Mesendoderm (in vitro differentiated cells): Measurements from ENCODE around the gene EPHA1.

Experiments
- DNase-seq: peaks from one replicate; pipeline ENCODE4 v3.0.0; 2013
- H2AK5ac ChIP-seq: 2 replicates; pipeline ENCODE4 v1.6.1; 2013; ENCODE audit warnings: low read length, inconsistent platforms
- H2BK120ac ChIP-seq: 2 replicates; pipeline ENCODE4 v1.6.1; 2013; ENCODE audit warnings: low read depth, mild to moderate bottlenecking, low read length, moderate library complexity, mixed read lengths
- H2BK15ac ChIP-seq: replicated peaks from 2 replicates; pipeline ENCODE4 v1.6.1; 2013; ENCODE audit warnings: low read depth, mild to moderate bottlenecking, moderate library complexity
- H2BK5ac ChIP-seq: 2 replicates; pipeline ENCODE4 v1.6.1; 2013; ENCODE audit warnings: low read length, inconsistent platforms
- H3K18ac ChIP-seq: 2 replicates; pipeline ENCODE4 v1.6.1; 2013; ENCODE audit warnings: mild to moderate bottlenecking, low read length, mixed read lengths
- H3K23ac ChIP-seq: one replicate; pipeline ENCODE4 v1.6.1; 2013; ENCODE audit warnings: low read length
- H3K27ac ChIP-seq: 2 replicates; pipeline ENCODE4 v1.5.1; 2013; ENCODE audit warnings: low read depth, mild to moderate bottlenecking, inconsistent platforms, low read length, moderate library complexity
- H3K27me3 ChIP-seq: 2 replicates; pipeline ENCODE4 v1.6.1; 2013; ENCODE audit warnings: low read length, control low read depth, mild to moderate bottlenecking, inconsistent platforms; ENCODE audit not compliant: insufficient read depth, poor library complexity
- H3K36me3 ChIP-seq: 2 replicates; pipeline ENCODE4 v1.6.1; 2013; ENCODE audit warnings: low read length, inconsistent platforms; ENCODE audit not compliant: control insufficient read depth, insufficient read depth
- H3K4ac ChIP-seq: one replicate; pipeline ENCODE4 v1.6.1; 2013; ENCODE audit warnings: low read depth, mild to moderate bottlenecking, low read length, moderate library complexity
- H3K4me1 ChIP-seq: 2 replicates; pipeline ENCODE4 v1.6.1; 2013; ENCODE audit warnings: low read depth, low read length, inconsistent platforms; ENCODE audit not compliant: control insufficient read depth
- H3K4me2 ChIP-seq: 2 replicates; pipeline ENCODE4 v1.6.1; 2013; ENCODE audit warnings: low read length
- H3K4me3 ChIP-seq: 2 replicates; pipeline ENCODE4 v1.5.1; 2013; ENCODE audit warnings: mild to moderate bottlenecking, low read length
- H3K56ac ChIP-seq: one replicate; pipeline ENCODE4 v1.6.1; 2013; ENCODE audit warnings: low read length
- H3K79me1 ChIP-seq: 2 replicates; pipeline ENCODE4 v1.6.1; 2013; ENCODE audit warnings: low read length, inconsistent platforms
- H3K79me2 ChIP-seq: 2 replicates; pipeline ENCODE4 v1.6.1; 2013; ENCODE audit warnings: mild to moderate bottlenecking, low read length; ENCODE audit not compliant: control insufficient read depth, insufficient read depth
- H3K9ac ChIP-seq: 2 replicates; pipeline ENCODE4 v1.6.1; 2013; ENCODE audit warnings: low read length, inconsistent platforms
- H4K5ac ChIP-seq: one replicate; pipeline ENCODE4 v1.6.1; 2013; ENCODE audit warnings: low read length
- H4K8ac ChIP-seq: one replicate; pipeline ENCODE4 v1.6.1; 2013; ENCODE audit warnings: low read depth, mild to moderate bottlenecking, control low read depth, low read length, moderate library complexity
- WGBS: extraction: QIAGEN DNeasy Blood & Tissue Kit; methylation state at CpG from one replicate; pipeline ENCODE4 v1.1.7; 2013; ENCODE audit warnings: low lambda C conversion rate, missing lambda C conversion rate; ENCODE audit not compliant: insufficient coverage; ENCODE audit errors: extremely low coverage; 5-methylcytosine and 5-hydroxymethylcytosine counted together

The EPHA1 gene

GRCh38 chr7:143354965-143355364 is 53.7 kb downstream of the EPHA1 start:
- WGBS = no CpG with 5 or more reads among the region's 8 CpGs

GRCh38 chr7:143354376-143354775 is 54.3 kb downstream of the EPHA1 start:
- H3K4me1 ChIP-seq = no peaks in the 10 kb centered on the region
- DNase-seq = no peak
- no peak overlapping the region for H2BK5ac ChIP-seq
- H3K79me2 ChIP-seq = no peaks in the 10 kb centered on the region
- no peak overlapping the region for H4K5ac ChIP-seq
- no peak overlapping the region for H2BK15ac ChIP-seq
- no peak overlapping the region for H2BK120ac ChIP-seq
- no peak overlapping the region for H3K9ac ChIP-seq
- H2AK5ac ChIP-seq = no peak overlapping the region
- no peak overlapping the region for H3K56ac ChIP-seq
- H3K27ac ChIP-seq = no peak overlapping the region
- H3K18ac ChIP-seq = no peak overlapping the region
- WGBS = no CpG with 5 or more reads among the region's 8 CpGs
- H3K79me1 ChIP-seq = no peaks in the 10 kb centered on the region
- no peak overlapping the region for H3K23ac ChIP-seq
- H3K36me3 ChIP-seq = no peaks in the 10 kb centered on the region
- no peak overlapping the region for H3K4ac ChIP-seq
- H3K27me3 ChIP-seq = no peaks in the 10 kb centered on the region
- no peak overlapping the region for H3K4me2 ChIP-seq
- H4K8ac ChIP-seq = no peak overlapping the region
- H3K4me3 ChIP-seq = no peak overlapping the region

More at GRCh38 chr7:143354965-143355364, 53.7 kb downstream of the EPHA1 start:
- H3K79me2 ChIP-seq = no peaks in the 10 kb centered on the region
- no peak overlapping the region for H3K4me2 ChIP-seq
- no peaks in the 10 kb centered on the region for H3K79me1 ChIP-seq
- no peak overlapping the region for H3K23ac ChIP-seq
- no peak overlapping the region for H2BK5ac ChIP-seq
- no peak overlapping the region for H4K8ac ChIP-seq
- no peak overlapping the region for H4K5ac ChIP-seq
- no peaks in the 10 kb centered on the region for H3K4me1 ChIP-seq
- H2BK15ac ChIP-seq = no peak overlapping the region
- DNase-seq = no peak
- H3K4me3 ChIP-seq = no peak overlapping the region
- no peak overlapping the region for H3K27ac ChIP-seq
- H3K9ac ChIP-seq = no peak overlapping the region
- no peak overlapping the region for H3K18ac ChIP-seq
- H3K56ac ChIP-seq = no peak overlapping the region
- H2AK5ac ChIP-seq = no peak overlapping the region
- H2BK120ac ChIP-seq = no peak overlapping the region
- H3K36me3 ChIP-seq = no peaks in the 10 kb centered on the region
- no peaks in the 10 kb centered on the region for H3K27me3 ChIP-seq
- no peak overlapping the region for H3K4ac ChIP-seq

- Histone ChIP-seq H3K79me2 (no peaks in the 10 kb centered on the region), H3K4me3 (no peak overlapping the region), H4K8ac (no peak overlapping the region), H2BK120ac (no peak overlapping the region), H3K56ac (no peak overlapping the region), H3K27me3 (no peaks in the 10 kb centered on the region), H3K23ac (no peak overlapping the region), H2BK15ac (no peak overlapping the region), H3K4ac (no peak overlapping the region), H3K4me2 (no peak overlapping the region), H3K18ac (no peak overlapping the region), H3K79me1 (no peaks in the 10 kb centered on the region), H3K4me1 (no peaks in the 10 kb centered on the region), H4K5ac (no peak overlapping the region), H3K9ac (no peak overlapping the region), H3K36me3 (no peaks in the 10 kb centered on the region), H2AK5ac (no peak overlapping the region), H3K27ac (no peak overlapping the region), H2BK5ac (no peak overlapping the region)
- WGBS = no CpG with 5 or more reads among the region's 11 CpGs
- DNase-seq = no peak
Observed at GRCh38 chr7:143352531-143353002, 56.1 kb downstream of the EPHA1 start.

- Histone ChIP-seq H3K18ac (no peak overlapping the region), H2BK15ac (no peak overlapping the region), H4K8ac (no peak overlapping the region), H2BK5ac (no peak overlapping the region), H3K27ac (no peak overlapping the region), H3K4me2 (no peak overlapping the region), H3K23ac (no peak overlapping the region), H3K9ac (no peak overlapping the region), H4K5ac (no peak overlapping the region), H3K4me3 (no peak overlapping the region), H3K36me3 (no peaks in the 10 kb centered on the region), H3K79me1 (no peaks in the 10 kb centered on the region), H3K4ac (no peak overlapping the region), H3K4me1 (no peaks in the 10 kb centered on the region), H2BK120ac (no peak overlapping the region), H3K79me2 (no peaks in the 10 kb centered on the region), H2AK5ac (no peak overlapping the region), H3K56ac (no peak overlapping the region), H3K27me3 (no peaks in the 10 kb centered on the region)
- DNase-seq = no peak
- WGBS = no CpG with 5 or more reads among the region's 9 CpGs
Observed at GRCh38 chr7:143351574-143351973, 57.1 kb downstream of the EPHA1 start.

- DNase-seq = no peak
- Histone ChIP-seq H2BK15ac (no peak overlapping the region), H3K9ac (no peak overlapping the region), H2BK120ac (no peak overlapping the region), H3K4ac (no peak overlapping the region), H3K4me2 (no peak overlapping the region), H2BK5ac (no peak overlapping the region), H3K79me2 (no peaks in the 10 kb centered on the region), H3K56ac (no peak overlapping the region), H3K4me3 (no peak overlapping the region), H3K27ac (no peak overlapping the region), H3K27me3 (no peaks in the 10 kb centered on the region), H3K18ac (no peak overlapping the region), H2AK5ac (no peak overlapping the region), H3K23ac (no peak overlapping the region), H4K8ac (no peak overlapping the region), H3K4me1 (no peaks in the 10 kb centered on the region), H3K79me1 (no peaks in the 10 kb centered on the region), H3K36me3 (no peaks in the 10 kb centered on the region), H4K5ac (no peak overlapping the region)
- WGBS = no CpG with 5 or more reads among the region's 5 CpGs
Observed at GRCh38 chr7:143351060-143351459, 57.6 kb downstream of the EPHA1 start.

GRCh38 chr7:143347950-143348349 is 60.7 kb downstream of the EPHA1 start:
- DNase-seq = no peak
- Histone ChIP-seq H3K4me2 (no peak overlapping the region), H3K56ac (no peak overlapping the region), H3K79me1 (no peaks in the 10 kb centered on the region), H3K27me3 (no peaks in the 10 kb centered on the region), H2BK15ac (no peak overlapping the region), H3K4me1 (no peaks in the 10 kb centered on the region), H3K36me3 (no peaks in the 10 kb centered on the region), H3K4me3 (no peak overlapping the region), H3K9ac (no peak overlapping the region), H3K4ac (no peak overlapping the region), H3K79me2 (no peaks in the 10 kb centered on the region), H2AK5ac (no peak overlapping the region), H3K27ac (no peak overlapping the region), H4K5ac (no peak overlapping the region), H3K18ac (no peak overlapping the region), H2BK5ac (no peak overlapping the region), H2BK120ac (no peak overlapping the region), H4K8ac (no peak overlapping the region), H3K23ac (no peak overlapping the region)
- WGBS = no CpG with 5 or more reads among the region's 5 CpGs
